Thyroid gland (tissue), 4 donors: ENCODE data around the gene DSTN. TPM values are rescaled to one million over a fixed set of nuclear protein-coding genes. Genes with fewer than 3 reads are reported as not detected.
A peak's percentile ranks its signal among the peaks of the same experiment; 100 is the strongest.

Experiments used
- DNase-seq, 2 donors: peaks; one replicate each; pipeline ENCODE4 v3.0.0-alpha.2; 2019
- H3K27ac ChIP-seq, 3 donors: fragments of 200-600 bp; sonication (generic); 1 replicate in 2 of 3; 2 replicates in 1 of 3; pipeline ENCODE4 v1.5.1; 2016 to 2019; ENCODE audit warnings: mild to moderate bottlenecking in 1 of 3, moderate library complexity in 1 of 3
- H3K27me3 ChIP-seq: fragments of 200-600 bp; sonication (generic); one replicate; pipeline ENCODE4 v1.5.1; 2019
- H3K36me3 ChIP-seq, 2 donors: fragments of 200-600 bp; sonication (generic); one replicate each; pipeline ENCODE4 v1.5.1; 2016 to 2019
- H3K4me1 ChIP-seq, 2 donors: fragments of 200-600 bp; sonication (generic); one replicate each; pipeline ENCODE4 v1.5.1; 2017 to 2019
- H3K4me3 ChIP-seq, 3 donors: fragments of 200-600 bp; sonication (generic); replicated peaks in 1 of 3; 1 replicate in 2 of 3; 2 replicates in 1 of 3; pipeline ENCODE4 v1.5.1; 2016; ENCODE audit warnings: mild to moderate bottlenecking in 1 of 3
- H3K9me3 ChIP-seq: fragments of 200-600 bp; sonication (generic); one replicate; pipeline ENCODE4 v1.5.1; 2017
- CTCF ChIP-seq, 6 experiments: fragments of 200-600 bp in 3 of 6; fragments of 450-650 bp in 3 of 6; sonication (generic) in 3 of 6; IDR thresholded peaks; one replicate each; pipeline ENCODE4 v1.5.1; 2016 to 2019; ENCODE audit warnings: antibody characterized with exemption in 6 of 6, mild to moderate bottlenecking in 2 of 6, inconsistent platforms in 1 of 6, moderate library complexity in 1 of 6
- POLR2A ChIP-seq, 2 donors: fragments of 450-650 bp; IDR thresholded peaks; one replicate each; pipeline ENCODE4 v1.6.1; 2017; ENCODE audit warnings: antibody characterized with exemption in 2 of 2, mild to moderate bottlenecking in 2 of 2, moderate library complexity in 1 of 2
- WGBS, 2 donors: methylation state at CpG; one replicate each; pipeline ENCODE4 v1.1.5; 2017; 5-methylcytosine and 5-hydroxymethylcytosine counted together
- intact Hi-C: fragments of 100-400 bp; cut with DNase I; formaldehyde crosslinking; loops from one replicate; pipeline ENCODE4 v1.15.1; 2023
- total RNA-seq, 4 donors: library from RNA; depleted of rRNA; stranded (reverse); fragments of >200 nt; gene quantifications; one replicate each; pipeline ENCODE4 v1.2.3, GENCODE V29; 2016

Gene DSTN
- total RNA-seq, 4 donors from 2014 or later, result 504 to 681 (median 560) TPM

GRCh38 chr20:17525132-17525531, 44.7 kb upstream of the DSTN start:
- peak overlapping the region in 1 of 3 donors; percentile 4 for H3K27ac ChIP-seq
- TF ChIP-seq POLR2A (IDR thresholded peaks at IDR 0.05) (no peak), CTCF (IDR thresholded peaks at IDR 0.05) (no peak)
- H3K4me1 ChIP-seq, result peaks cover 0 to 8% of the 10 kb centered on the region in 2 donors
- no peak for DNase-seq
- WGBS, 2 donors, result 89 to 97% methylated on average over 5 of the region's 5 CpGs
- intact Hi-C loops, result no loop called here
- H3K27me3 ChIP-seq, result no peaks in the 10 kb centered on the region
- no peaks in the 10 kb centered on the region for H3K9me3 ChIP-seq
- H3K4me3 ChIP-seq, result no peak overlapping the region
- H3K36me3 ChIP-seq, result no peaks in the 10 kb centered on the region

DNA sequence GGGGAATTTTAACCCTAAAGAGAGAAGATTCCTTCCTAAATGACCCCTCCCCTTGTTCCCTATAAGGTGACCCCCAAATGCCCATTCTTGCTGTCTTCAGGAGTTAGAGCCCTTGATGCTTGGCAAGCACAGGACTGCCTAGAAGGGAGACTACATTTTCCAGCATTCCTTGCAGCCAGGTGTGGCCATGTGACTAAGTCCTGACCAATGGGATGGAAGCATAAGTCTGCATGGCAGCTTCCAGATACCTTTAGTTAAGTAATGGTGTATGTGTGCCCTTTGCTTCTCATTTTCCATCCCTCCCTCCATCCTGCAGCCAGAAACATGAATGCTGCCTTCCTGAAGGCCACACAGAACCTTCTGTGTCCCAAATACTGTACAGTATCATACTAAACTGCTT, 44.2 kb upstream of the DSTN start:
- Histone ChIP-seq H3K36me3 (no peaks in the 10 kb centered on the region), H3K4me3 (no peak overlapping the region), H3K9me3 (no peaks in the 10 kb centered on the region), H3K4me1 (peaks cover 0 to 8% of the 10 kb centered on the region in 2 donors), H3K27me3 (no peaks in the 10 kb centered on the region), H3K27ac (no peak overlapping the region)
- intact Hi-C loops, result no loop called here
- peak; percentile 37 to 42 for DNase-seq
- TF ChIP-seq CTCF (IDR thresholded peaks at IDR 0.05) (no peak), POLR2A (IDR thresholded peaks at IDR 0.05) (no peak)

GRCh38 chr20:17529586-17529985, 40.3 kb upstream of the DSTN start:
- Histone ChIP-seq H3K27me3 (no peaks in the 10 kb centered on the region), H3K4me1 (peaks cover 4 to 8% of the 10 kb centered on the region in 2 donors), H3K36me3 (no peaks in the 10 kb centered on the region), H3K9me3 (no peaks in the 10 kb centered on the region), H3K4me3 (no peak overlapping the region), H3K27ac (no peak overlapping the region)
- no peak for DNase-seq
- intact Hi-C loops, result no loop called here
- no peak for TF ChIP-seq POLR2A (IDR thresholded peaks at IDR 0.05)
- no peak for TF ChIP-seq CTCF (IDR thresholded peaks at IDR 0.05)

GRCh38 chr20:17530153-17530552, 39.7 kb upstream of the DSTN start:
- peak overlapping the region in 1 of 3 donors; percentile 60 for H3K4me3 ChIP-seq
- intact Hi-C loops, result loop anchor here (5.0 kb wide), 1 partner anchor 87 kb away; no protein-coding TSS in a partner anchor
- H3K36me3 ChIP-seq, result no peaks in the 10 kb centered on the region
- H3K4me1 ChIP-seq, result peaks cover 4 to 7% of the 10 kb centered on the region in 2 donors
- no peaks in the 10 kb centered on the region for H3K9me3 ChIP-seq
- no peak overlapping the region for H3K27ac ChIP-seq
- DNase-seq, result no peak
- TF ChIP-seq POLR2A (IDR thresholded peaks at IDR 0.05), result no peak
- TF ChIP-seq CTCF (IDR thresholded peaks at IDR 0.05), result no peak
- no peaks in the 10 kb centered on the region for H3K27me3 ChIP-seq
- 93 to 94% methylated on average over 7 of the region's 7 CpGs for WGBS, 2 donors

GRCh38 chr20:17530716-17531664, 38.9 kb upstream of the DSTN start, which contains the start of gene BFSP1:
Gene BFSP1, minus strand, starts transcription at chr20:17531379. Its CDS starts 50 bp downstream, at chr20:17531329.
- intact Hi-C loops, result loop anchor here (5.0 kb wide), 1 partner anchor 86 kb away; no protein-coding TSS in a partner anchor
- Histone ChIP-seq H3K36me3 (no peaks in the 10 kb centered on the region), H3K27ac (peak within 1 kb of the TSS; percentile 71 to 83 (median 80)), H3K9me3 (no peaks in the 10 kb centered on the region), H3K4me3 (peak within 1 kb of the TSS; percentile 35 to 60 (median 36)), H3K27me3 (no peaks in the 10 kb centered on the region), H3K4me1 (peaks cover 4 to 7% of the 10 kb centered on the region in 2 donors)
- peak; percentile 74 to 75 for DNase-seq
- TF ChIP-seq CTCF (IDR thresholded peaks at IDR 0.05) (no peak), POLR2A (IDR thresholded peaks at IDR 0.05) (peak in 1 of 2 donors; percentile 39)
- 3 to 5% methylated on average over 9 to 47 of the region's 111 CpGs for WGBS, 2 donors
